OCI-LY7 (cell line): Measurements from ENCODE around the gene POC1B. TPM values are rescaled to one million over a fixed set of nuclear protein-coding genes. Genes with fewer than 3 reads are reported as not detected.

Source experiments
- BruUV-seq: library from RNA; stranded (reverse); fragments of 400-500 nt; replicated peaks from 2 replicates; lab custom pipeline; 2021; lab: Mats Ljungman, UMichigan
- CTCF ChIA-PET: fragments of 300-600 bp; sonication (Branson Sonifier 250); formaldehyde crosslinking; loops from one replicate; lab custom pipeline; 2022; ENCODE audit warnings: antibody characterized with exemption; ENCODE audit not compliant: unreplicated experiment; lab: Charles Lee
- POLR2A ChIA-PET: fragments of 300-600 bp; sonication (Branson Sonifier 250); formaldehyde crosslinking; loops from one replicate; lab custom pipeline; 2022; ENCODE audit warnings: antibody characterized with exemption; lab: Charles Lee
- DNase-seq: peaks from one replicate; pipeline ENCODE4 v3.0.0-alpha.2; 2015; ENCODE audit warnings: low spot score
- H2AFZ ChIP-seq: fragments of 200-600 bp; sonication (generic), shearing (Covaris generic); 2 replicates; pipeline ENCODE4 v1.6.1; 2014; ENCODE audit warnings: mild to moderate bottlenecking, antibody characterized with exemption, low read length, moderate library complexity
- H3K27ac ChIP-seq: fragments of 200-600 bp; sonication (generic); 2 replicates; pipeline ENCODE4 v1.5.1; 2014; ENCODE audit warnings: mixed run types, low read depth, mild to moderate bottlenecking, moderate library complexity, low read length, inconsistent platforms; ENCODE audit not compliant: poor library complexity, severe bottlenecking
- H3K36me3 ChIP-seq: fragments of 200-600 bp; sonication (generic); 2 replicates; pipeline ENCODE4 v1.6.1; 2014; ENCODE audit warnings: mild to moderate bottlenecking, antibody characterized with exemption, low read length, moderate library complexity, mixed read lengths; ENCODE audit not compliant: insufficient read depth
- H3K4me1 ChIP-seq: fragments of 200-600 bp; sonication (generic); 2 replicates; pipeline ENCODE4 v1.5.1; 2014; ENCODE audit warnings: mild to moderate bottlenecking, low read length; ENCODE audit not compliant: insufficient read depth, poor library complexity, severe bottlenecking
- H3K4me2 ChIP-seq: fragments of 200-600 bp; sonication (generic); 2 replicates; pipeline ENCODE4 v1.6.1; 2014; ENCODE audit warnings: mild to moderate bottlenecking, low read length
- H3K4me3 ChIP-seq: fragments of 200-600 bp; sonication (generic); 2 replicates; pipeline ENCODE4 v1.5.1; 2014; ENCODE audit warnings: mild to moderate bottlenecking, low read depth, low read length; ENCODE audit not compliant: poor library complexity, severe bottlenecking
- H3K79me2 ChIP-seq: fragments of 200-600 bp; sonication (generic); 2 replicates; pipeline ENCODE4 v1.6.1; 2016; ENCODE audit warnings: low read depth, mild to moderate bottlenecking, low read length, moderate library complexity, mixed read lengths; ENCODE audit not compliant: insufficient read depth
- H3K9me2 ChIP-seq: fragments of 200-600 bp; sonication (generic); 2 replicates; pipeline ENCODE4 v1.6.1; 2016; ENCODE audit warnings: mild to moderate bottlenecking, low read length, mixed read lengths; ENCODE audit not compliant: insufficient read depth
- H3K9me3 ChIP-seq: fragments of 200-600 bp; sonication (generic); 2 replicates; pipeline ENCODE4 v1.6.1; 2014; ENCODE audit warnings: mild to moderate bottlenecking, mixed run types, low read length, mixed read lengths
- H4K20me1 ChIP-seq: fragments of 200-600 bp; sonication (generic); 2 replicates; pipeline ENCODE4 v1.6.1; 2014; ENCODE audit warnings: mild to moderate bottlenecking, antibody characterized with exemption, low read length, moderate library complexity, mixed read lengths; ENCODE audit not compliant: insufficient read depth
- EZH2phosphoT487 ChIP-seq: fragments of 200-600 bp; sonication (generic); IDR thresholded peaks from 2 replicates; pipeline ENCODE4 v1.6.1; 2018; ENCODE audit warnings: low read depth, borderline replicate concordance, mild to moderate bottlenecking, mixed run types, antibody characterized with exemption, low read length, moderate library complexity, mixed read lengths
- intact Hi-C: fragments of 100-400 bp; cut with micrococcal nuclease; formaldehyde crosslinking; loops from one replicate; pipeline ENCODE4 v1.10.0; 2022; ENCODE audit not compliant: unreplicated experiment
- total RNA-seq, 2 experiments: library from RNA; depleted of rRNA in 1 of 2; stranded (reverse); fragments of >200 nt in 1 of 2; shearing (Covaris generic) in 1 of 2; gene quantifications; 2 replicates each; pipeline ENCODE4 v1.2.3, GENCODE V29; 2014 to 2022
- TF ChIP-seq, protein P1 (sequence below): fragments of 200-600 bp; sonication (generic); conservative IDR thresholded peaks from 2 replicates; pipeline ENCODE4 v1.5.1; 2014; ENCODE audit warnings: mild to moderate bottlenecking, antibody characterized with exemption, low read length, moderate library complexity, mixed read lengths

POC1B gene
- total RNA-seq, 2 experiments from 2014 or later, result 28.9 to 30.9 TPM

DNA sequence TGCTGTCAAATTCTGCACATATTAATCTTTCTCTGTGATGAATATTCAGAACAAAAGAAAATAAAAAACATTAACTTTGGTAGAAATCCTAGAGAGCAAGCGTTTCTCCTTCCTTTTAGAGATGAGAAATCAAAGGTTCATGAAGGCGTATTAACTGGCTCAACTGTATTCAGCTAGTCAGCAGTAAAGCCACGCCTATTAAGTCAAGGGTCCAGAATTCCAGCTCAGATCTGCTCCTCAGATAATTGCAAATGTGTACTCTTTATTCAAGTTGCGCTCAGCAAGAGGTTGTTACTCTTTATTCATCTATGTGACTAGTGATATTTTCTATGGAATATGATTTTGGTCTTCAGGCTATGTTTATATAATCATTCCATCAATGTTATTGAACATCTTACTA lies 13.1 kb upstream of the POC1B start:
- CTCF ChIA-PET, result no interaction called here
- BruUV-seq, result no TSS peak
- Histone ChIP-seq H4K20me1 (no peaks in the 10 kb centered on the region), H3K4me3 (no peak overlapping the region), H3K9me2 (no peaks in the 10 kb centered on the region), H2AFZ (no peak overlapping the region), H3K27ac (no peak overlapping the region), H3K79me2 (no peaks in the 10 kb centered on the region), H3K4me2 (no peak overlapping the region), H3K9me3 (no peaks in the 10 kb centered on the region), H3K36me3 (no peaks in the 10 kb centered on the region), H3K4me1 (no peaks in the 10 kb centered on the region)
- no peak for DNase-seq
- intact Hi-C loops, result no loop called here
- TF ChIP-seq, protein P1, sequence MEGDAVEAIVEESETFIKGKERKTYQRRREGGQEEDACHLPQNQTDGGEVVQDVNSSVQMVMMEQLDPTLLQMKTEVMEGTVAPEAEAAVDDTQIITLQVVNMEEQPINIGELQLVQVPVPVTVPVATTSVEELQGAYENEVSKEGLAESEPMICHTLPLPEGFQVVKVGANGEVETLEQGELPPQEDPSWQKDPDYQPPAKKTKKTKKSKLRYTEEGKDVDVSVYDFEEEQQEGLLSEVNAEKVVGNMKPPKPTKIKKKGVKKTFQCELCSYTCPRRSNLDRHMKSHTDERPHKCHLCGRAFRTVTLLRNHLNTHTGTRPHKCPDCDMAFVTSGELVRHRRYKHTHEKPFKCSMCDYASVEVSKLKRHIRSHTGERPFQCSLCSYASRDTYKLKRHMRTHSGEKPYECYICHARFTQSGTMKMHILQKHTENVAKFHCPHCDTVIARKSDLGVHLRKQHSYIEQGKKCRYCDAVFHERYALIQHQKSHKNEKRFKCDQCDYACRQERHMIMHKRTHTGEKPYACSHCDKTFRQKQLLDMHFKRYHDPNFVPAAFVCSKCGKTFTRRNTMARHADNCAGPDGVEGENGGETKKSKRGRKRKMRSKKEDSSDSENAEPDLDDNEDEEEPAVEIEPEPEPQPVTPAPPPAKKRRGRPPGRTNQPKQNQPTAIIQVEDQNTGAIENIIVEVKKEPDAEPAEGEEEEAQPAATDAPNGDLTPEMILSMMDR, result no peak
- TF ChIP-seq EZH2phosphoT487, result no peak
- POLR2A ChIA-PET, result interaction anchor here (1.8 kb wide), 1 partner anchor 10 kb away, joined by 3 read pairs; no protein-coding TSS in a partner anchor

- intact Hi-C loops, result no loop called here
- Histone ChIP-seq H4K20me1 (no peaks in the 10 kb centered on the region), H3K27ac (no peak overlapping the region), H3K79me2 (no peaks in the 10 kb centered on the region), H3K36me3 (no peaks in the 10 kb centered on the region), H3K4me2 (no peak overlapping the region), H3K9me3 (no peaks in the 10 kb centered on the region), H3K4me1 (no peaks in the 10 kb centered on the region), H3K4me3 (no peak overlapping the region), H2AFZ (no peak overlapping the region), H3K9me2 (no peaks in the 10 kb centered on the region)
- no peak for TF ChIP-seq EZH2phosphoT487
- TF ChIP-seq, protein P1, result no peak
- no peak for DNase-seq
- CTCF ChIA-PET, result no interaction called here
- no TSS peak for BruUV-seq
- POLR2A ChIA-PET, result interaction anchor here (0.6 kb wide), 1 partner anchor 282 kb away, joined by 3 read pairs; no protein-coding TSS in a partner anchor
These were observed 11.5 kb upstream of the POC1B start for GRCh38 chr12:89537389-89537788.

GRCh38 chr12:89529738-89530137 lies 3.9 kb upstream of the POC1B start:
- TF ChIP-seq, protein P1, result peak; percentile 92
- no peak for TF ChIP-seq EZH2phosphoT487
- peak; percentile 58 for DNase-seq

More at GRCh38 chr12:89529738-89530137, 3.9 kb upstream of the POC1B start:
- H3K79me2 ChIP-seq, result peaks cover 4% of the 10 kb centered on the region; the same call in 1 of the 2 replicates
- H3K27ac ChIP-seq, result no peak overlapping the region
- H2AFZ ChIP-seq, result no peak overlapping the region
- BruUV-seq, result no TSS peak
- no peaks in the 10 kb centered on the region for H3K36me3 ChIP-seq
- H3K4me1 ChIP-seq, result peaks cover 19% of the 10 kb centered on the region
- no peak overlapping the region for H3K4me2 ChIP-seq
- H3K9me2 ChIP-seq, result no peaks in the 10 kb centered on the region
- H3K4me3 ChIP-seq, result no peak overlapping the region
- CTCF ChIA-PET, result no interaction called here
- POLR2A ChIA-PET, result no interaction called here
- intact Hi-C loops, result loop anchor here (1.0 to 5.0 kb wide), 4 partner anchors 67 to 1387 kb away; partner anchors contain the start of genes CEP290 and TMTC3
- no peaks in the 10 kb centered on the region for H3K9me3 ChIP-seq
- no peaks in the 10 kb centered on the region for H4K20me1 ChIP-seq
